CD14-positive monocyte (primary cell): ENCODE results near the gene KSR2. TPM values are rescaled to one million over a fixed set of nuclear protein-coding genes. Genes with fewer than 3 reads are reported as not detected.

Experiments used
- DNase-seq, 3 donors: peaks; one replicate each; pipeline ENCODE4 v3.0.0-alpha.2; 2011 to 2022
- H2AFZ ChIP-seq: 2 replicates; pipeline ENCODE4 v1.6.0; 2012; ENCODE audit warnings: mild to moderate bottlenecking, low read depth, low read length, inconsistent platforms; ENCODE audit not compliant: insufficient read depth, poor library complexity, severe bottlenecking
- H3K27ac ChIP-seq, 2 donors: 1 replicate in 1 of 2; 2 replicates in 1 of 2; pipeline ENCODE4 v1.5.1; 2012 to 2013; ENCODE audit warnings: low read length in 2 of 2, control low read depth in 1 of 2, inconsistent platforms in 1 of 2, low read depth in 1 of 2, mild to moderate bottlenecking in 1 of 2
- H3K27me3 ChIP-seq, 2 donors: one replicate each; pipeline versions ENCODE4 v1.6.0 to v1.6.1; 2011 to 2013; ENCODE audit warnings: low read length in 2 of 2; ENCODE audit not compliant: control insufficient read depth in 2 of 2, insufficient read depth in 2 of 2
- H3K36me3 ChIP-seq, 2 donors: replicated peaks in 1 of 2; 1 replicate in 1 of 2; 2 replicates in 1 of 2; pipeline versions ENCODE4 v1.5.1 to v1.6.1; 2012 to 2013; ENCODE audit warnings: low read length in 2 of 2, control low read depth in 1 of 2, inconsistent platforms in 1 of 2, mild to moderate bottlenecking in 1 of 2; ENCODE audit not compliant: insufficient read depth in 2 of 2, control insufficient read depth in 1 of 2
- H3K4me1 ChIP-seq, 2 donors: 1 replicate in 1 of 2; 2 replicates in 1 of 2; pipeline versions ENCODE4 v1.5.1 to v1.6.1; 2012 to 2013; ENCODE audit warnings: low read length in 2 of 2, control low read depth in 1 of 2, inconsistent platforms in 1 of 2, mild to moderate bottlenecking in 1 of 2, moderate library complexity in 1 of 2; ENCODE audit not compliant: insufficient read depth in 2 of 2, control insufficient read depth in 1 of 2
- H3K4me2 ChIP-seq: replicated peaks from 2 replicates; pipeline ENCODE3; 2012; ENCODE audit warnings: low read length, moderate library complexity, mild to moderate bottlenecking; ENCODE audit not compliant: poor library complexity, severe bottlenecking; ENCODE audit errors: extremely low read depth
- H3K4me3 ChIP-seq, 3 experiments: fragments of 200-600 bp in 1 of 3; sonication (generic) in 1 of 3; replicated peaks in 1 of 3; 1 replicate in 2 of 3; 2 replicates in 1 of 3; pipeline ENCODE4 v1.5.1; 2011 to 2013; ENCODE audit warnings: low read length in 3 of 3, mild to moderate bottlenecking in 3 of 3, control low read depth in 2 of 3, low read depth in 2 of 3, inconsistent platforms in 1 of 3, moderate library complexity in 1 of 3
- H3K79me2 ChIP-seq: 2 replicates; pipeline ENCODE4 v1.6.0; 2012; ENCODE audit warnings: mild to moderate bottlenecking, control low read depth, inconsistent platforms, low read length, moderate library complexity; ENCODE audit not compliant: insufficient read depth
- H3K9ac ChIP-seq: 2 replicates; pipeline ENCODE4 v1.6.0; 2017; ENCODE audit warnings: low read length, mild to moderate bottlenecking; ENCODE audit not compliant: insufficient read depth, poor library complexity, severe bottlenecking
- H3K9me3 ChIP-seq, 2 donors: replicated peaks in 1 of 2; 1 replicate in 1 of 2; 2 replicates in 1 of 2; pipeline versions ENCODE4 v1.5.1 to v1.6.1; 2012 to 2013; ENCODE audit warnings: low read length in 2 of 2, control low read depth in 1 of 2; ENCODE audit not compliant: control insufficient read depth in 1 of 2, insufficient read depth in 1 of 2
- H4K20me1 ChIP-seq: 2 replicates; pipeline ENCODE4 v1.6.0; 2012; ENCODE audit warnings: mild to moderate bottlenecking, low read length, control low read depth, moderate library complexity; ENCODE audit not compliant: insufficient read depth
- H3K27ac Mint-ChIP-seq, 7 donors: one replicate each; pipeline ENCODE4 v1.8.0; 2020; ENCODE audit warnings: mild to moderate bottlenecking in 7 of 7, mixed read lengths in 7 of 7, moderate library complexity in 6 of 7, inconsistent platforms in 2 of 7
- H3K27me3 Mint-ChIP-seq, 3 donors: one replicate each; pipeline ENCODE4 v1.8.0; 2021 to 2022; ENCODE audit warnings: low read depth in 3 of 3, mild to moderate bottlenecking in 3 of 3, mixed read lengths in 3 of 3, moderate library complexity in 3 of 3, inconsistent platforms in 1 of 3
- H3K36me3 Mint-ChIP-seq, 2 donors: one replicate each; pipeline ENCODE4 v1.8.0; 2020; ENCODE audit warnings: mixed read lengths in 2 of 2, inconsistent platforms in 1 of 2, mild to moderate bottlenecking in 1 of 2
- H3K4me1 Mint-ChIP-seq: one replicate; pipeline ENCODE4 v1.8.0; 2020; ENCODE audit warnings: mild to moderate bottlenecking, mixed read lengths
- H3K4me3 Mint-ChIP-seq, 2 donors: one replicate each; pipeline ENCODE4 v1.8.0; 2020; ENCODE audit warnings: mild to moderate bottlenecking in 2 of 2, mixed read lengths in 2 of 2, moderate library complexity in 1 of 2
- H3K9me3 Mint-ChIP-seq, 7 donors: one replicate each; pipeline ENCODE4 v1.8.0; 2020 to 2022; ENCODE audit warnings: mixed read lengths in 7 of 7, mild to moderate bottlenecking in 6 of 7, moderate library complexity in 6 of 7, inconsistent platforms in 2 of 7
- WGBS: methylation state at CpG from one replicate; pipeline ENCODE4 v1.1.5; 2013; ENCODE audit warnings: missing lambda C conversion rate; ENCODE audit not compliant: insufficient coverage; 5-methylcytosine and 5-hydroxymethylcytosine counted together
- intact Hi-C, 2 donors: fragments of 100-400 bp; cut with micrococcal nuclease; formaldehyde crosslinking; loops; one replicate each; pipeline versions ENCODE4 v1.15.0 to v1.15.1; 2023
- polyA plus RNA-seq, 3 donors: library from polyadenylated mRNA; depleted of rRNA in 1 of 3; unstranded in 2 of 3; stranded (reverse) in 1 of 3; fragments of 300-500 nt in 2 of 3; fragments of >200 nt in 1 of 3; fragmentation: Illumina TruSeq in 2 of 3; gene quantifications; 1 replicate in 2 of 3; 2 replicates in 1 of 3; pipeline ENCODE4 v1.2.3, GENCODE V29; 2012 to 2021
- TF ChIP-seq, protein P1 (sequence below): fragments of 200-600 bp; IDR thresholded peaks from one replicate; pipeline ENCODE4 v1.8.0; 2022; ENCODE audit warnings: antibody characterized with exemption, mild to moderate bottlenecking

KSR2 gene
- polyA plus RNA-seq, 3 donors: not detected

- Histone ChIP-seq H3K4me3 (no peak overlapping the region), H3K27ac (no peak overlapping the region), H3K9me3 (peaks cover 8 to 13% of the 10 kb centered on the region in 2 donors), H3K9ac (no peak overlapping the region), H4K20me1 (no peaks in the 10 kb centered on the region), H2AFZ (no peak overlapping the region), H3K79me2 (no peaks in the 10 kb centered on the region), H3K4me1 (no peaks in the 10 kb centered on the region), H3K4me2 (no peak overlapping the region), H3K36me3 (no peaks in the 10 kb centered on the region), H3K27me3 (no peaks in the 10 kb centered on the region)
- TF ChIP-seq, protein P1, sequence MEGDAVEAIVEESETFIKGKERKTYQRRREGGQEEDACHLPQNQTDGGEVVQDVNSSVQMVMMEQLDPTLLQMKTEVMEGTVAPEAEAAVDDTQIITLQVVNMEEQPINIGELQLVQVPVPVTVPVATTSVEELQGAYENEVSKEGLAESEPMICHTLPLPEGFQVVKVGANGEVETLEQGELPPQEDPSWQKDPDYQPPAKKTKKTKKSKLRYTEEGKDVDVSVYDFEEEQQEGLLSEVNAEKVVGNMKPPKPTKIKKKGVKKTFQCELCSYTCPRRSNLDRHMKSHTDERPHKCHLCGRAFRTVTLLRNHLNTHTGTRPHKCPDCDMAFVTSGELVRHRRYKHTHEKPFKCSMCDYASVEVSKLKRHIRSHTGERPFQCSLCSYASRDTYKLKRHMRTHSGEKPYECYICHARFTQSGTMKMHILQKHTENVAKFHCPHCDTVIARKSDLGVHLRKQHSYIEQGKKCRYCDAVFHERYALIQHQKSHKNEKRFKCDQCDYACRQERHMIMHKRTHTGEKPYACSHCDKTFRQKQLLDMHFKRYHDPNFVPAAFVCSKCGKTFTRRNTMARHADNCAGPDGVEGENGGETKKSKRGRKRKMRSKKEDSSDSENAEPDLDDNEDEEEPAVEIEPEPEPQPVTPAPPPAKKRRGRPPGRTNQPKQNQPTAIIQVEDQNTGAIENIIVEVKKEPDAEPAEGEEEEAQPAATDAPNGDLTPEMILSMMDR: no peak
- DNase-seq: no peak
- Mint-ChIP-seq H3K4me1 (no peaks in the 10 kb centered on the region), H3K4me3 (no peak overlapping the region), H3K27me3 (peaks cover 2 to 6% (median 4%) of the 10 kb centered on the region in 3 donors), H3K9me3 (peaks cover 3 to 21% (median 9%) of the 10 kb centered on the region in 7 donors), H3K36me3 (no peaks in the 10 kb centered on the region), H3K27ac (no peak overlapping the region)
- 86% methylated on average over 1 of the region's 1 CpG for WGBS
- intact Hi-C loops: no loop called here
Measured at GRCh38 chr12:117853600-117853999, 115.2 kb downstream of the KSR2 start.

- no peaks in the 10 kb centered on the region for H3K4me1 Mint-ChIP-seq
- 0% methylated on average over 2 of the region's 2 CpGs for WGBS
- no peaks in the 10 kb centered on the region for H3K36me3 ChIP-seq
- H3K79me2 ChIP-seq: no peaks in the 10 kb centered on the region
- intact Hi-C loops: no loop called here
- H3K36me3 Mint-ChIP-seq: no peaks in the 10 kb centered on the region
- TF ChIP-seq, protein P1: peak; percentile 92
- peaks cover 3 to 22% (median 9%) of the 10 kb centered on the region in 7 donors for H3K9me3 Mint-ChIP-seq
- H3K4me3 ChIP-seq: no peak overlapping the region
- H3K27me3 Mint-ChIP-seq: peaks cover 4 to 24% (median 16%) of the 10 kb centered on the region in 3 donors
- no peaks in the 10 kb centered on the region for H3K4me1 ChIP-seq
- no peak overlapping the region for H3K4me3 Mint-ChIP-seq
- no peak overlapping the region for H2AFZ ChIP-seq
- no peak overlapping the region for H3K27ac ChIP-seq
- H3K27ac Mint-ChIP-seq: no peak overlapping the region
- H3K27me3 ChIP-seq: peaks cover 0 to 9% of the 10 kb centered on the region in 2 donors
- DNase-seq: peak in 2 of 3 donors; percentile 3 to 18
- peaks cover 8 to 13% of the 10 kb centered on the region in 2 donors for H3K9me3 ChIP-seq
- H3K4me2 ChIP-seq: no peak overlapping the region
- no peak overlapping the region for H3K9ac ChIP-seq
- no peaks in the 10 kb centered on the region for H4K20me1 ChIP-seq
Measured at GRCh38 chr12:117850048-117850447, 118.7 kb downstream of the KSR2 start.
